Measurements from ENCODE around the gene SLC30A10.
"Not testable (repeated sequence)": the region's sequence is repeated elsewhere in the genome, so short reads cannot be mapped to it uniquely, and the experiment has no call there.

SLC30A10 gene

DNA sequence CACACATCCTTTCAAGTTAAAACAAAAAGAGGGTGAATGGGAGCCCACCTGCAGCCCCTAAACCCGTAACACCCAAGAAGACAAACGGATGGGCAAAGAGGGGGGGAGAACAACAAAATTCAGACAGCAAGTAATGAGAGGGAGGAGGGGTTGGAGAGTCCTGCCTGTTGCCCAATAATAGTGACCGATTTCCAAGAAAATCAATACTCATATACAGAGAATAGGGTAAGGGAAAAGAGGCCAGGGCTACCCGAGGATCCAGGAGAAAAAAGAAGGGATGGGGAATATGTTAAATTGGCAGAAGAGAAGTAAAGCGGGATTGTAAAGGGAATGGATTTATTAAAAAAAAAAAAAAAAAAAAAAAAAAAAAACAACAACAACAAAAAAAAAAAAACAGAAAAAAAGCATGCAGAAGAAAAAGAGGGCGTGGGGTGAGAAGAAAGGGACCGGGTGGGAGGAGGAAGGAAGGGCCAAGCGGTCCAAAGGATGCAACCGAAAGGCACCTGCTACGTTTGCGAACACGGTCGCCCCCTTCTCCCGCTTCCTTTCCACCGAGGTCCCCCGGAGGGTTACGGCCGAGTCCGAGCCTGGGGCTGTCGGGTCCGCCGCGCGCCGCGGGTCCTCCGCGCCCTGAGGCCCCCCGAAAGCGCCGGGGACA is 930 bp downstream of the SLC30A10 start:
- DNase-seq, result no peak

DNA sequence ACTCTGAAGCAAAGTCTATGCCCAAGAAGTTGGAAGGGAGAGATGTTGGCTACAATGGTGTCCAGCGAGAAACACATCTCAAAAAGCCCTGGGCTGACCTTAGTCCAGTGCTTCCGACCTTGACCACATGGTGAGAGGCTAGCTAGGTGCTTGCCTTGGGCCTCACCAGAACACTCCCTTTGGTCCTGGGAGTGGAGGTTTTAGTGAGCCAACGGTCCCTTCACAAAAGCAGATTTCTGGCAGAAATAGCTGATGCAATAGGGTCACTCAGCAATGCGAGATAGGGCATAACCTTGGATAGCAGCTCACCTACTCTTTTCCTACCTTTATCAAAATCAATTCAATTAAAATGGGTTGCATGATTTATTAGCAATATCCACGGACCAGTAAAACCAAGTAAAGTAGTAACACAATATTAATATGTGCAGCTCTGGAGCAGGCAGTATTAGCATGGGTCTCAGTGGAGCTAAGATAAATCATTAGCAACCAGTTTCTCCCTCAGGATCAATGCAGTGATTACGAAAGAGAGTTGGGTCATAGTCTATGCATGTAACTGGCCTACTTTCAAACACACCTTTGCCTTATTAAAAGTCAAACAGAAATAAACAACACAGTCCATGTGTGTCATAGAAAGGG is 1.9 kb downstream of the SLC30A10 start:
- DNase-seq, result no peak

DNA sequence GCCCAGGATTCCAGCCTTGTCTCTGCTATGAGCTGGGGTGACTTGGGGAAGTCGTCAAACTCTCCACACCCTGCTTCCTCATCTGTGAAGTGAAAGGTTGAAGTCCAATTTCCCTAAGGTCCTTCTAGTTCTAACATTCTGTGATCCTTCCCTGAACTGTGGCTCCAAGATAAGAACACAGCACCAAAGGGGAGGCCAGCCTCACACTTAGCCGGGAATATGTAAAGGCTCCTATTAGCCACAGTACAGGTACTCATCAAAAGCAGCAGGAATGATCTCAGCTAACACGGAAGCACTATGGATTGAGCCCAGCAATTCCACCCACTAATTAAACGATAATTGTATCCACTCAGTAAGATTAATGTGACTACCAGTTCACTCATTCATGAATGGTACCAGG is 4.0 kb downstream of the SLC30A10 start:
- no peak for DNase-seq

DNA sequence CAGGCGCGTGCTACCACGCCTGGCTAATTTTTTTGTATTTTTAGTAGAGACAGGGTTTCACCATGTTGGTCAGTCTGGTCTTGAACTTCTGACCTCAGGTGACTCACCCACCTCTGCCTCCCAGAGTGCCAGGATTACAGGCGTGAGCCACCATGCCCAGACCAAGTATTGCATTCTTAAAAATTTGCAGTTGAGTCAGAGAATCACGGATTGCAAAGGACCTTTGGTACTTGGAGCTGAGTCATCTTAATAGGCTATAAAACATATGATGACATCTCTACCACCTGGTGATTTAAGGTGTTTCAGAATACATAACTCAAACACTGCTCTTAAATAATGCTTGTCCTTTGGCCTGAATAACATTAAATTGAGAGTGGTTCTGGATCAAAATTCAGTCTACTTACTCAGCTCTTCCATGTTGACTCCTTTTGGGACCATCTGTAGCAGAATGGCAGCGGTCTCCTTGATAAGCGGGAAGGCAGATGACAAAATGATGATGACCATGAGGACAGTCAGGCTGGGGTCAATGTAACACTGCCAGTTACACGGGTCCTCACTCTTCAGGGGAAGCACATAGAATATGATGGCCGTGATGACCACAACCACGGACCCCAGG is 10.4 kb downstream of the SLC30A10 start:
- DNase-seq, result no peak

GRCh38 chr1:219917281-219917680 is 11.1 kb downstream of the SLC30A10 start:
- DNase-seq, result no peak

GRCh38 chr1:219916257-219916656 is 12.1 kb downstream of the SLC30A10 start:
- no peak for DNase-seq

- DNase-seq, result no peak
Measured at GRCh38 chr1:219913005-219913770, 15.2 kb downstream of the SLC30A10 start.

DNA sequence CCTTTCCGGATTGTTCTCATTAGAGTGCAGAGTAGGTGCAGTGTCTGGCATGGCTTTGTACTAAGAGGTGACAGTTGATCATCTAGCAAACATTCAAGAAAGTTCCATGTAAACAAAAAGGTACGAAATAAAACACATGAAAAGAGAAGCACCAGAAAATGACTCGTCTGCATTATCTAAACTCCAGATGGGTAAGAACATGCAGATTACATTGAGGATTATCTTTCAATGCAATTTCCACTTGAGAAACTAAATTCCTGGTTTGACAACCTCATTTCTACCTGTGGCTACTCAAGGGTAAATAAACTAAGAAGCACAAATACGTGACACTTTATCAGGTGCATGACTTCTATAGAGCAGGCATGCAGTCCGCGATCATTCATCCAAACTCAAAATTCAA is 17.6 kb downstream of the SLC30A10 start:
- DNase-seq, result no peak

- no peak for DNase-seq
Measured at GRCh38 chr1:219909476-219909875, 18.9 kb downstream of the SLC30A10 start.

DNA sequence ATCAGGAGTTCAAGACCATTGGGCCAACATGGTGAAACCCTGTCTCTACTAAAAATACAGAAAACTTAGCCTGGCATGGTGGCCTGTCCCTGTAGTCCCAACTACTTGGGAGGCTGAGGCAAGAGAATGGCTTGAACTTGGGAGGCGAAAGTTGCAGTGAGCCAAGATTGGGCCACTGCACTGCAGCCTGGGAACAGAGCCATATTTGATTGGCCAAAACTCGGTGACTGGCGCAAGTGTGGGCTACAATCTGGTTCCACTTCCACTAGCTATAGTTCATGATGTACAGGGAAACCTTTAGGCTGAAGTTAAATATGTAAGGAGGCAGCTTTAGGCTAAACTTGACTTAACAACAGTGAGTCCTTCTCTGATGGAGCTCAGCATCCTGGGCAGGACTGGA is 20.2 kb downstream of the SLC30A10 start:
- no peak for DNase-seq

- DNase-seq, result no peak
Measured at GRCh38 chr1:219907772-219908070, 20.6 kb downstream of the SLC30A10 start.

DNA sequence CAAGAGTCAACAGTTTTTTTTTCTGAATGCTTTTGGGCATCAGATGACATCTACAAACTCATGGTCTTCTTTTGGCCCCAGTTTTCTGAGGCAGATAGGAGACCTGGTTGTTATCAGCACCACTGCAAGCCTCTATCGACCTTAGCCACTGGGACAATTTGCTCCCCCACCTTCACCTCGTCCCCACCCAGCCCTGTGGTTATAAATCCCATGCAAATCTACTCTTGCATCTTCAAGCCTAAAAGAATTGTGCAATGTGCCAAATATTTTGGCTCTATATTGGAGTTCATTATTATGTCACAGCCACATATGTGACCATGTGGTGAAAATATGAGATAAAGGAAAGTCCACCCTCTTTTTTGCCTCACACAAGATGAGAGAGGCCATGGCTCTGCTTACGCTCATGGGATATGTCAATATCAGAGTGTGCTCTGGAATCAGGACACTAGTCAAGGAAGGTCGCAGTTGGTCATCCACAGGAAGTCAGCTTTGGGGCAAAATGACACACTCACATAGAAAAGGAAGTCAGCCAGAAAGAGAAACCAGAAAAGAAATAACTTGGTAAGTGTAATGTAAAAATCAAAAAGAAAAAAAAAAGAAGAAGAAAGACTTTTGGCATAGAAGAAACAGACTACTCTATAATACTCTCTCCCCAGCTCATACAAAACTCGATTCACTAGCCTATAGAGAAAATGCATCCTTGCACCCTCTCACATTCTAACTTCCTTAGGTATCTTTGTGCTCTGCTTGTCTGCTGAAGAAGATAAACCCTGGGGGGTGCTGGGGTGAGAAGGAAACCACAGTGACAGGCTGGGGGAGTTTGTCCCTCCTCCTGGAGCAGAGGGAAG is 21.2 kb downstream of the SLC30A10 start:
- no peak for DNase-seq

GRCh38 chr1:219906565-219906923 is 21.8 kb downstream of the SLC30A10 start:
- DNase-seq, result not testable (repeated sequence)

GRCh38 chr1:219905524-219905923 is 22.8 kb downstream of the SLC30A10 start:
- DNase-seq, result no peak

- no peak for DNase-seq
Measured at GRCh38 chr1:219904934-219905333, 23.4 kb downstream of the SLC30A10 start.

DNA sequence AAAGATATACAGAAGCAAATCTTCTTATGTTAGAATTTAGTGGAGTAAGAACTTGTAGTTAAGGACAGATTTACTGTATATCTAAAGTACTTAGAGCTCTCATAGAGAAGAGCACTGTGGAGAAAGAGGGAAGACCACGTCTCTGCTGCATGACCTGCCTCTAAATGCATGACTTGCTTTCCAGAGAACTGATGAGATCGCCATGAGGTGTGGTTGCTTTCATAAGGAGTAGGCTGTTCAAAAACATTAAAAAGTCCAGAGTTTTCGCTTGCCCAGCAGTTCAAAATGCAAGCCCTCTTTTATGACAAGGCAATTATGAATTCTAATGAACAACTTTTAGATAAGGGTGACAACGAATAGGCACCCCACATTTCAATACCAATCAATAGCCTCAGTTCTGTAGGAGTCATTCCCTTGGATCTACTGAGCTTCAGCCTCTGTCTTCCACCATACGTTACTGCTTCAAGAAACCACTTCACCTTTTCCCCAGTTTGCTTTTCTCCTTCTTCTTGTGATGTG is 24.9 kb downstream of the SLC30A10 start:
- no peak for DNase-seq

- DNase-seq, result no peak
Measured at GRCh38 chr1:219902951-219903350, 25.4 kb downstream of the SLC30A10 start.

- DNase-seq, result no peak
Measured at GRCh38 chr1:219900882-219901281, 27.5 kb downstream of the SLC30A10 start.

DNA sequence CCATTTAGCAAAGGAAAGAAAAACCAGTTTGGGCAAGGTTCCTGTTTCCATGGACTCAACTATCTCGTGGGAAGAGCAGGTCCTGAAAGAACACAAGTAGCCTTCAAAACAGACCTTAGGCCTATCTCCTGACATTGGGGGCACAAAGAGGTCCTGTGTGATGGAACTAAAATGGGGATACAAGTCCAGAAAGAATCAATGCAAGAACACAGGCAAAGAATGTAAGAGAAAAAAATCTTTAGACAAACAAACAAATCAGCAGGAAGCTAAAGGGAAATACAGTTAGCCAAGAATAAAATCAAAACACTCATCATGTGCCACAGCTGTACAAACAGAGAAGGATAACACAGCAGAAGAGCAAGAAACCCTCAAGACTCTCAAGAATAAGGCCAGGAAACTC is 28.2 kb downstream of the SLC30A10 start:
- DNase-seq, result no peak

GRCh38 chr1:219898375-219898774 is 30.0 kb downstream of the SLC30A10 start:
- no peak for DNase-seq

GRCh38 chr1:219897914-219898313 is 30.4 kb downstream of the SLC30A10 start:
- no peak for DNase-seq

GRCh38 chr1:219892271-219892670 is 36.1 kb downstream of the SLC30A10 start:
- not testable (repeated sequence) for DNase-seq

DNA sequence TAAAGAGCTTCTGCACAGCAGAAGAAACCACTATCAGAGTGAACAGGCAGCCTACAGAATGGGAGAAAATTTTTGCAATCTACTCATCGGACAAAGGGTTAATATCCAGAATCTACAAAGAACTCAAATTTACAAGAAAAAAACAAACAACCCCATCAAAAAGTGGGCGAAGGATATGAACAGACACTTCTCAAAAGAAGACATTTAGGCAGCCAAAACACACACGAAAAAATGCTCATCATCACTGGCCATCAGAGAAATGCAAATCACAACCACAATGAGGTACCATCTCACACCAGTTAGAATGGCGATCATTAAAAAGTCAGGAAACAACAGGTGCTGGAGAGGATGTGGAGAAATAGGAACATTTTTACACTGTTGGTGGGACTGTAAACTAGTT is 36.5 kb downstream of the SLC30A10 start:
- DNase-seq, result not testable (repeated sequence)

All from NCI-H2081 (cell line).